GM21717 (cell line): Measurements from ENCODE around the gene UTRN.

ENCODE experiments used
- ATAC-seq: cut with Tn5 transposase; IDR thresholded peaks from one replicate; pipeline ENCODE4 v1.9.1; 2021; ENCODE audit warnings: mild to moderate bottlenecking, moderate library complexity; ENCODE audit not compliant: unreplicated experiment

The UTRN gene

DNA sequence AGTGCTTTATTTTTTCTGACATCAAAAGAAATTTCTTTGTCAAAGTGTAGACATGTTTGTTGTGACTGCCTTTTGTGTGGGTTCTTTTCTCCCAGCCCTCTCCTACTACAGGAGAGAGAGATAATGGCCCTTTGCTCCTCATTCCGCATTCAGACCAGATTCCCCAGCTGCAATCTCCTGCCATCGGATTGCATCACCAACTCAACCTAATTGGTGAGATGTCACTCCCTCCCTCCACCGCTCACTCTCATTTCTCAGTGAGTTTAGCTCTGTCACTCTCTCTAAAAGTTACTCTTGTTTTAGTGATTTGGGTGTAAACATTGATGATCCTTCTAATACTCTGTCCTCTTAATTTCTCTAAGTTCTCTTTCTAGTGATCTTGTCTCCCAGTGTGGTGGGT, 22.7 kb downstream of the UTRN start:
- no peak for ATAC-seq

GRCh38 chr6:144310765-144311164, 25.6 kb downstream of the UTRN start:
- no peak for ATAC-seq

DNA sequence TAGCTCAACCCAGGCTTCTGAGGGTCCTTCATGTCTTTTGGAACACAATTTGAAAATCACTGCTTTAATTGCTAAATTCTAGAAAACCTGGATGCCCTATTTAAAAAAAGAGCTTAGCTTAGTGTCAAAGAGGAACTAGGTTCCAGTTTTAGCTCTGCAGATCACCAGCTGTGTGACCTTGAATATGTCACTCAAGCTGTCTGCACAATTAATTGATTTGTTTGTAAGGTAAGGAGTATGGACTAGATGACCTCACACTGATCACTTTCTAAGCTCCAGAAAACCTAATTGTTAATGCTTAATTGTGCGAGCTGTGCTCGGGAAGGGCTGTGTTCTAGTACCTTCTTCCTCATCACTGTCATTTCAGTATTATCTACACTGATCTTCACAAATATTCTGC, 26.2 kb downstream of the UTRN start:
- ATAC-seq, result no peak

GRCh38 chr6:144314003-144314485, 28.9 kb downstream of the UTRN start:
- no peak for ATAC-seq

DNA sequence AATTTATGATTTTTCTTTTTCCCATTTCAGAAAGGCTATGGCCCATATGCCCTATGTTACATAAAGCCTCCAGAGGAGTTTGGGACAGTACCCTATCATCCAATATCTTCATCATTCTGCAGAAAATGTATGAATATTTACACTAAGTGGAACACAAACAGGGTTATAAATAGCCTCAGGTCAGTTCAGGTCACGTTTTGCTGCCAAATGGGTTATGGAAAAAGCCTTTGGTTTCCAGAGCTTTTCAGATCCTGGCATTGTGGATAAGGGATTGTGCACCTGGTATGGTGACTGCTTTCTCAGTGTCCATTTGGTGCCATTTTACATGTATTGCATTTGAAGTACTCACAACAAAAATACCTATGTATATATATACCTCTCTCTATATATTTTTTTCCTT, 29.4 kb downstream of the UTRN start:
- no peak for ATAC-seq

- ATAC-seq, result no peak
Measured at GRCh38 chr6:144315226-144315980, 30.3 kb downstream of the UTRN start.

DNA sequence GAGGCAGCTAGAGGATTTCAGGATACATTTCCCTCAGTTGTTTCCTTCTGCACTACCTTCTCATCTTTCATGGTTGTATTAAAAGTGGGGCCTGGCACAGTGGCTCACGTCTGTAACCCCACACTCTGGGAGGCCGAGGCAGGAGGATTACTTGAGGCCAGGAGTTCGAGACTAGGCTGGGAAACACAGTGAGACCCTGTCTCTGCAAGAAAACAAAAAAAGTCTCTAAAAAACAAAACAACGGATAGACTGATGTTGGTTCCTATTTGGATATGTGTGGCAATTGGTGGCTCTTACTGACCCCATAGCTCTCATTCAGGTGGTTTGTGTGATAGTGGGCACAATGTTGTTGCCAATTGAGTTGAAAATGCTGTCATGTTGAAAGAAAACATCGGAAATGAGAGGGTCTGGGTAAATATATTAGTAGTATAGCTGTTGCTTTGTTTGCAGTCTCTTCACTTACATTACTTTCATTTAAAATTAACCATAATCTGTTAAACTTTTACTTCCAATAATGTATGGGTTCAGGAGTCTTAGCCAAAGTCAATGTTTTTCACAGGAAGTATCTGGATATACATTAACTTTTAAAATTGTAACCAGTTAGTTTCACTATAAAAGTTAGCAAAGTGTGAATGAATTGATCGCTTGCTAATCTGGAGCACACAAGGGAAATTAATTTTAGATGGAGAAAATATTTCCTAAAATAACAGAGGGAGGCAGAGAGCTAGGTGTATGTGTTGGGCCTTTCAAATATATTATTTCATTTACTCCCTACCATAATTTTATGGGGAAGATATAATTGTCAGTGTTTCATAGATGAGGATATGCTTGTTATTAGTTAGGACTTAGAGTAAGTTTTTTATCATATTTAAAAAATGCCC, 31.1 kb downstream of the UTRN start:
- no peak for ATAC-seq

- ATAC-seq, result no peak
Measured at GRCh38 chr6:144316862-144317195, 31.7 kb downstream of the UTRN start.

- no peak for ATAC-seq
Measured at GRCh38 chr6:144317736-144318135, 32.6 kb downstream of the UTRN start.

GRCh38 chr6:144319211-144319610, 34.1 kb downstream of the UTRN start:
- no peak for ATAC-seq

- no peak for ATAC-seq
Measured at GRCh38 chr6:144320741-144321140, 35.6 kb downstream of the UTRN start.

DNA sequence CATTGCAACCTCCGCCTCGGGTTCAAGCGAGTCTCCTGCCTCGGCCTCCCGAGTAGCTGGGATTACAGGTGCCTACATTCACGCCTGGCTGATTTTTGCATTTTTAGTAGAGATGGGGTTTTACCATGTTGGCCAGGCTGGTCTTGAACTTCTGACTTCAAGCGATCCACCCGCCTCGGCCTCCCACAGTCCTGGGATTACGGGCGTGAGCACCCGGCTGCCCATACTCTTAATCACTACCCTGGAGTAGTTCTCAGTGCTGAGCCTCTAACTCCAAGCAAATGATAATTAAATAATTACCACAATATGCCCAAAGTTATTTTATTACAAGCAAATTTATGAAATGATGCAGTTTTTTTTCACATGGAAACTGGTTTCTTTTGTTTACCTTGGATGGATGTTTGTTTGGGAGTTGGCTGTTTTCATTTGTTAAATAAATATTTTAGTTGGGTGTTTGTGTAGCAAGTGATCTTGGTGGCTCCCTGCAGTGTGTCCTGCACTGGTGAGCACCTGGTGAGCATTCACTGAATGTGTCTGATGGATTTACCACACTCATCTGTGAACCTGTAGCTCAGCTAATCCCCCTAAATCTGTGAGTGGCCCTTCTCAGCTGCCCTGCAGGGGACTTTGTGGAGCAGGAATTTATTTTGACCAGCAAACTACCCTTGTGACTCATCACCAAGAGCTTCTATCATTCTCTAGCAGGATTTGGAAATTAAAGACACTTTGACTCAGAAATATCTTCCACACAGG, 36.9 kb downstream of the UTRN start:
- ATAC-seq, result no peak

DNA sequence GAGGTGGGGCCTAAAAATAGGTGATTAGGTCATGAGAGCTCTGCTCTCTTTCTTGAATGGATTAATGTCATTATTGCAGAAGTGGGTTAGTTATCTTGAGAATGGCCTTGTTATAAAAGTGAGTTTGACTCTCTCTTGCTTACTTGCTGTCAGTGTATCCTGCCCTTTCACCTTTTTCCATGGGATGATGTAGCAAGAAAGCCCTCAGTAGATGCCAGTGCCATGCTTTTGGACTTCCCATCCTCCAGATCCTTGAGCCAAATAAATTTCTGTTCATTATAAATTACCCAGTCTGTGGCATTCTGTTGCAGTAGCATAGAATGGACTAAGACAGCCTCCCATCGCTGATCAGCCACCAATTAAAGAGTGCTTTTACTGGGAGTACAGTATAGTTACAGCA, 40.1 kb downstream of the UTRN start:
- no peak for ATAC-seq

DNA sequence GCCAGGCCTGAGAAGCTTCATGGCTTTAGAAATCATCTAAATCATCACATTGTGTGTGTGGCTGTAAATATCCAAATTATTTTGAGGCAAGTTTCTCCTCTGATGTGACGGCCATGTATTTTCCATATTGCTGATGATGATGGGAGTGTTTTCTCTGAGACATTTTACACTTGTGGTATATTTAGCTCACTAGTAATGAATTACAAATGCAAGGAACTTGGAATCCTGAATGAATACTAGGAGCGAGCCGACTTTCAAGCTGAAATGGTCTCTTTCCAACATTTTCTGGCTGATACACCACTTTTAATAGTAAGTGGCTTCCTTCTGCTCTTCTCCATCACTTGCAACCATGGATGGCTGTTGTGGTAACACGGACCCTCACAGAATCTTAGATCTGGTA, 41.3 kb downstream of the UTRN start:
- no peak for ATAC-seq

DNA sequence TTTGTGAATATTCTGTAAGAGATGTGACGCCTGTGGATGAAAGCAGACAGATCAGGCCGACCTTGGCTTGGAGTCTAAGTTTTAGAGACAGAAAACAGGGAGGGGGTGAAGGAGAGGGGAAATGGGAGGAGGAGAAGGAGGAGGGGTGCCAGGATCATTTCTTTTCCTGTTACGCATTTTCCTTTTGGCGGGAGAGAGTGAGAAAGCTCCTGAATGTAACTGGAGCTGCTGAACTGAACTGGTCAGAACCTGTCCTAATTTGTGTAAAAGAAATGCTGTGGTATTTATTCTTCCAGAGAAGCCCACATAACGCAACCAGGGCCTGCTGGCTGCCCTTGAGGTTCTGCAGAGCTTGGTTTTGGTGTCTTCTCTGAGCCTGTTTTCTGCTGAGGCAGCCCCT, 41.9 kb downstream of the UTRN start:
- ATAC-seq, result no peak

- no peak for ATAC-seq
Measured at GRCh38 chr6:144330017-144330987, 45.2 kb downstream of the UTRN start.

- ATAC-seq, result no peak
Measured at GRCh38 chr6:144331491-144331969, 46.4 kb downstream of the UTRN start.

GRCh38 chr6:144332177-144332576, 47.0 kb downstream of the UTRN start:
- no peak for ATAC-seq

DNA sequence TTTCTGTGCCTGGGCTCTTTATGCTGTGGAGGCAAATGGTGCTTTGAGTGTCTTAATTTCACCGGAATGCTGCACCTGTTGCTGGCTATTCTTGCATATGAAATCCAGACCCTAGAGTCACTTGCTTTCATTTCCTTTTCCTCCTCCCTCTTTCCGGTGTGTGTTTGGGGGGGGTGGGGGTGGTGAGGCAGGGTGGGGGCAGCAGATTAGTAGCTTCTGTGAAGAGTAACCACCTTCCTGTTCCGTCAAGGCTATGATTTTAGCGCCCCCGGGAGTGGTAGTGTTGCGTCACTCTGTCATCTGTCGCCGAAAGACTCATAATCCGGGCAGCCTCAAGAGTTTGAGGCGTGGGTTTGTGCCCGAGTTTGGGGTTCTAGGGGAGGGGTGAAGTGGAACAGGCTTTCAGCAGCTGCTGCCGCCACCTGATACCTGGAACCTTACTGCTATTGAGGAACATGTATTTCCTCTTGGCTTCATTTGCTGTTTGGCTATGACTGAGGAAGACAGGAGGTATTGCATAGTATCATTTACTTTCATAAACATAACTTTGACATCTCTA, 49.1 kb downstream of the UTRN start:
- peak; percentile 66 for ATAC-seq
